HEK293T (cell line): ENCODE measurements around the gene ADGRL3.

ENCODE experiments used
- BHLHE40 ChIP-seq: fragments of 450-650 bp; IDR thresholded peaks from 2 replicates; pipeline ENCODE4 v1.6.1; 2016; ENCODE audit warnings: mild to moderate bottlenecking, moderate library complexity, borderline replicate concordance
- ELF4 ChIP-seq: fragments of 450-650 bp; IDR thresholded peaks from 2 replicates; pipeline ENCODE4 v1.6.1; 2017; ENCODE audit warnings: antibody characterized with exemption
- FOXM1 ChIP-seq: fragments of 450-650 bp; IDR thresholded peaks from 2 replicates; pipeline ENCODE4 v1.6.1; 2017; ENCODE audit warnings: mild to moderate bottlenecking, borderline replicate concordance
- L3MBTL2 ChIP-seq: fragments of 450-650 bp; conservative IDR thresholded peaks from 2 replicates; pipeline ENCODE4 v1.6.1; 2016; ENCODE audit warnings: mild to moderate bottlenecking
- SP1 ChIP-seq: fragments of 450-650 bp; IDR thresholded peaks from 2 replicates; pipeline ENCODE4 v1.6.1; 2017
- SUZ12 ChIP-seq: fragments of 450-650 bp; IDR thresholded peaks from 2 replicates; pipeline ENCODE4 v1.6.1; 2016; ENCODE audit warnings: mild to moderate bottlenecking
- TARDBP ChIP-seq: fragments of 450-650 bp; IDR thresholded peaks from 2 replicates; pipeline ENCODE4 v1.6.1; 2016

DNA sequence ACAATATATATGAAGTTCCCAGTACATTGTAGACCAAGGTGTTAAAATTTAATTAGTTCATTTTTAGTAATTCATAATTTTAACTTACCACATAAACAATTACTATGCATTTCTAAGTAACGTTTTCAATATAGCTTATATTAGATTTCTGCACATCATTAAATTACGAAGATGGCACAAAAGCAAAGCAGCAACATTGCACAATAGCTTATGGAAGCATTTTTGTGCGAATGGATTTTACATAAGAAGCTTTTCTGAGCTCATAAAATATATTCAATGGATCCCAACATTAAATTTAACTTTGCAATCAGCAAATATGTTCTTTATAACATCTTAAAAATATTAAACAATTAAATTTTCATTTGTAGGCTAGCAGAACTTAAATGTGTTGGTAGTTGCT lies 875.4 kb downstream of the ADGRL3 start:
- TF ChIP-seq ELF4 = no peak
- no peak for TF ChIP-seq L3MBTL2
- TF ChIP-seq TARDBP = no peak
- no peak for TF ChIP-seq FOXM1
- no peak for TF ChIP-seq SP1
- TF ChIP-seq BHLHE40 = no peak
- no peak for TF ChIP-seq SUZ12
